Psoas muscle (tissue), 8 donors: ENCODE data around the gene IQSEC1. TPM values are rescaled to one million over a fixed set of nuclear protein-coding genes. Genes with fewer than 3 reads are reported as not detected.
A peak's percentile ranks its signal among the peaks of the same experiment; 100 is the strongest.

Experiments used
- ATAC-seq, 4 donors: fragments of 200-7000 bp; cut with Tn5 transposase; one replicate each; pipeline ENCODE4 v1.9.1; 2020; ENCODE audit warnings: moderate library complexity in 3 of 4, mild to moderate bottlenecking in 2 of 4
- DNase-seq, 2 donors: peaks; one replicate each; pipeline ENCODE4 v3.0.0-alpha.2; 2020
- H3K27ac ChIP-seq: fragments of 200-600 bp; one replicate; pipeline ENCODE4 v1.8.0; 2022
- H3K27me3 ChIP-seq, 3 donors: fragments of 200-600 bp in 1 of 3; one replicate each; pipeline versions ENCODE4 v1.6.1 to v1.8.0; 2013 to 2022; ENCODE audit warnings: low read length in 2 of 3, mild to moderate bottlenecking in 2 of 3, moderate library complexity in 1 of 3; ENCODE audit not compliant: insufficient read depth in 3 of 3
- H3K36me3 ChIP-seq, 2 donors: fragments of 200-600 bp in 1 of 2; one replicate each; pipeline versions ENCODE4 v1.6.1 to v1.8.0; 2013 to 2022; ENCODE audit warnings: low read depth in 1 of 2, mild to moderate bottlenecking in 1 of 2, moderate library complexity in 1 of 2; ENCODE audit not compliant: insufficient read depth in 1 of 2
- H3K4me1 ChIP-seq: fragments of 200-600 bp; one replicate; pipeline ENCODE4 v1.8.0; 2022
- H3K4me3 ChIP-seq: fragments of 200-600 bp; one replicate; pipeline ENCODE4 v1.8.0; 2022; ENCODE audit warnings: mild to moderate bottlenecking
- H3K9me3 ChIP-seq: fragments of 200-600 bp; one replicate; pipeline ENCODE4 v1.8.0; 2022
- WGBS, 3 donors: extraction: QIAGEN DNeasy Blood & Tissue Kit; methylation state at CpG; one replicate each; pipeline versions ENCODE4 v1.1.6 to v1.1.7; 2013; 5-methylcytosine and 5-hydroxymethylcytosine counted together
- intact Hi-C, 2 donors: fragments of 100-400 bp; cut with DNase I; formaldehyde crosslinking; loops; one replicate each; pipeline versions ENCODE4 v1.11.0 to v1.14.2; 2022
- polyA plus RNA-seq, 3 donors: library from polyadenylated mRNA; stranded (reverse); fragments of 200-250 nt; gene quantifications; one replicate each; pipeline ENCODE4 v1.2.3, GENCODE V29; 2013
- total RNA-seq, 4 donors: library from RNA; stranded (reverse); fragmentation: NEBNext Ultra II Directional in 2 of 4; extraction: Animal tissue kit (Norgen Biotek cat#: 25700) in 2 of 4; gene quantifications; one replicate each; pipeline versions ENCODE4 v1.2.1 to v1.2.4, GENCODE V29; 2021 to 2023
- TF ChIP-seq, protein P1 (sequence below): fragments of 200-600 bp; IDR thresholded peaks from one replicate; pipeline ENCODE4 v1.8.0; 2022; ENCODE audit warnings: antibody characterized with exemption
- donor health status: healthy with polysubstance abuse.
- donor health status: DM: no; HTN: no; CAD: no; lungs with moderate emphysema.
- donor health status: Bipolar disorder and iron deficiency.
- donor health status: healthy.
- donor health status: DM: yes; HTN: yes; CAD: no.
- donor health status: DM: no; HTN: no; CAD: no.
- donor health status: DM: no; HTN: no; CAD: no.
- donor health status: DM: yes; HTN: yes; CAD: no.

Gene IQSEC1
- total and polyA plus RNA-seq, 7 donors, result 8.6 to 45.4 (median 28.0) TPM

- TF ChIP-seq, protein P1, sequence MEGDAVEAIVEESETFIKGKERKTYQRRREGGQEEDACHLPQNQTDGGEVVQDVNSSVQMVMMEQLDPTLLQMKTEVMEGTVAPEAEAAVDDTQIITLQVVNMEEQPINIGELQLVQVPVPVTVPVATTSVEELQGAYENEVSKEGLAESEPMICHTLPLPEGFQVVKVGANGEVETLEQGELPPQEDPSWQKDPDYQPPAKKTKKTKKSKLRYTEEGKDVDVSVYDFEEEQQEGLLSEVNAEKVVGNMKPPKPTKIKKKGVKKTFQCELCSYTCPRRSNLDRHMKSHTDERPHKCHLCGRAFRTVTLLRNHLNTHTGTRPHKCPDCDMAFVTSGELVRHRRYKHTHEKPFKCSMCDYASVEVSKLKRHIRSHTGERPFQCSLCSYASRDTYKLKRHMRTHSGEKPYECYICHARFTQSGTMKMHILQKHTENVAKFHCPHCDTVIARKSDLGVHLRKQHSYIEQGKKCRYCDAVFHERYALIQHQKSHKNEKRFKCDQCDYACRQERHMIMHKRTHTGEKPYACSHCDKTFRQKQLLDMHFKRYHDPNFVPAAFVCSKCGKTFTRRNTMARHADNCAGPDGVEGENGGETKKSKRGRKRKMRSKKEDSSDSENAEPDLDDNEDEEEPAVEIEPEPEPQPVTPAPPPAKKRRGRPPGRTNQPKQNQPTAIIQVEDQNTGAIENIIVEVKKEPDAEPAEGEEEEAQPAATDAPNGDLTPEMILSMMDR, result no peak
- Histone ChIP-seq H3K4me3 (no peak overlapping the region), H3K4me1 (peaks cover 34% of the 10 kb centered on the region), H3K27ac (peak overlapping the region; percentile 75), H3K27me3 (no peaks in the 10 kb centered on the region), H3K9me3 (no peaks in the 10 kb centered on the region), H3K36me3 (peaks cover 0 to 84% of the 10 kb centered on the region in 2 donors)
- intact Hi-C loops, result no loop called here
- peak; percentile 68 to 89 (median 78) for ATAC-seq
- peak; percentile 16 to 28 for DNase-seq
- WGBS, 3 donors, result 52 to 66% (median 57%) methylated on average over 7 of the region's 7 CpGs
These were observed 168.3 kb downstream of the IQSEC1 start for GRCh38 chr3:12904951-12905315.

DNA sequence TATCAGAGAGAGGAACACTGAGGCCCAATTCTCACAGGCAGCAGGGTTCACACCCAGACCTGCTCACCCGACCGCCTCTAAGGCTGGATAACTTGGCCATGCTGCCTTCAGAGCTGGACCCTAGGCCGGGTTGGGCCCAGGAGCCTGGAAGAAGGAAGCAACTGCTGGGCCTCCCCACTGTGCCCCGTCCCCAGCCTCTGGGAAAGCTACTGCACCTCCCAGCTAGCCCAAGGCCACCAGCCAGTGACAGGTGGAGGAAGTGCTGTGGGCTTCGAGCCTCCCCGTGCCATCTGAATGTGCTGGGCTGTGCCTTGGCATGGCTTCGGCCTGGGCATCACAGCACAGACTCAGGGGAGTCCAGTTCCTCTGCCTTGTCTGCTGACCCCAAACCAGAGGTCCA is 169.3 kb downstream of the IQSEC1 start:
- WGBS, 3 donors, result 48 to 90% (median 66%) methylated on average over 7 of the region's 7 CpGs
- H3K27me3 ChIP-seq, result no peaks in the 10 kb centered on the region
- ATAC-seq, result peak in 2 of 4 donors; percentile 13 to 28
- peaks cover 34% of the 10 kb centered on the region for H3K4me1 ChIP-seq
- intact Hi-C loops, result no loop called here
- peak overlapping the region; percentile 75 for H3K27ac ChIP-seq
- no peaks in the 10 kb centered on the region for H3K9me3 ChIP-seq
- peak in 1 of 2 donors; percentile 37 for DNase-seq
- TF ChIP-seq, protein P1, result no peak
- no peak overlapping the region for H3K4me3 ChIP-seq
- H3K36me3 ChIP-seq, result peaks cover 0 to 84% of the 10 kb centered on the region in 2 donors

DNA sequence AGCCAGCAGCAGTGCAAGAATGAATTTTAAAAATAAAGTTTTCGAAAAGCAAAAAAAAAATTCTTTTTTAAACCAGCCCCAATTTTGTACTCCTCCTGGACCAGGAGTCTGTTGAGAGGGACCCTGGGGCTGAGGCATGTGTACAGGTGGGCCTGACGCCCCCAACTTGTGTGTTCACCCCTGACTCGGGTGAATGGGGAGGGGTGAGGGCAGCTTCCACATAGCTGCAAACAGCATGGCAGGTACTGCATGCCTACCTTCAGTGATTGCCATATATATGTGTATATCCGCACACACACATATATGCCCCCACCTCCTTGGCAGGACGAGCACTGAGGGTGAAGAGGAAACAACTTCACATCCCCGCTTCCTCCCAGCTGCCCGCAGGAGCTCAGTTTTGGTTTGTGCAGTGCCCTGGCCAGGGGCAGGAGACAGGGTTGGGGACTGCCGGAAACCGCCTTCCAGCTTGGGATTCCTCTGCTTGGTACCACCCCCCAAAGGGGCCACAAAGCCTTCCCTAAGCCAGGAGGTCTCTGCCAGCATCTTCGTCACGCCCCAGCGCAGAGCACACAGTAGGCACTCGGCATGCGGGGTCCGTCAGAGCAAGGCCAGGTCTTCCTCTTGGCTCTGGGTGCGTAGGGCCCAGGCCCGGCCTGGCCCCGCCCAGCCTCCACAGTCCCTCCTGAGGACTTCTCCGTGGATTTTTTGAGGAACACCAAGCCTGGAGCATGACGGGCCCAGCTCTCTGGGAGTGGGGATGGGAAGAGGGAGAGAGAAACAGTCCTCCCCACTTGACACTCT is 170.0 kb downstream of the IQSEC1 start:
- Histone ChIP-seq H3K27ac (no peak overlapping the region), H3K27me3 (no peaks in the 10 kb centered on the region), H3K4me3 (no peak overlapping the region), H3K4me1 (peaks cover 34% of the 10 kb centered on the region), H3K36me3 (peaks cover 0 to 84% of the 10 kb centered on the region in 2 donors), H3K9me3 (no peaks in the 10 kb centered on the region)
- WGBS, 3 donors, result 90 to 91% (median 90%) methylated on average over 20 of the region's 20 CpGs
- TF ChIP-seq, protein P1, result no peak
- DNase-seq (peak; percentile 9 to 27), ATAC-seq (no peak)
- intact Hi-C loops, result no loop called here

DNA sequence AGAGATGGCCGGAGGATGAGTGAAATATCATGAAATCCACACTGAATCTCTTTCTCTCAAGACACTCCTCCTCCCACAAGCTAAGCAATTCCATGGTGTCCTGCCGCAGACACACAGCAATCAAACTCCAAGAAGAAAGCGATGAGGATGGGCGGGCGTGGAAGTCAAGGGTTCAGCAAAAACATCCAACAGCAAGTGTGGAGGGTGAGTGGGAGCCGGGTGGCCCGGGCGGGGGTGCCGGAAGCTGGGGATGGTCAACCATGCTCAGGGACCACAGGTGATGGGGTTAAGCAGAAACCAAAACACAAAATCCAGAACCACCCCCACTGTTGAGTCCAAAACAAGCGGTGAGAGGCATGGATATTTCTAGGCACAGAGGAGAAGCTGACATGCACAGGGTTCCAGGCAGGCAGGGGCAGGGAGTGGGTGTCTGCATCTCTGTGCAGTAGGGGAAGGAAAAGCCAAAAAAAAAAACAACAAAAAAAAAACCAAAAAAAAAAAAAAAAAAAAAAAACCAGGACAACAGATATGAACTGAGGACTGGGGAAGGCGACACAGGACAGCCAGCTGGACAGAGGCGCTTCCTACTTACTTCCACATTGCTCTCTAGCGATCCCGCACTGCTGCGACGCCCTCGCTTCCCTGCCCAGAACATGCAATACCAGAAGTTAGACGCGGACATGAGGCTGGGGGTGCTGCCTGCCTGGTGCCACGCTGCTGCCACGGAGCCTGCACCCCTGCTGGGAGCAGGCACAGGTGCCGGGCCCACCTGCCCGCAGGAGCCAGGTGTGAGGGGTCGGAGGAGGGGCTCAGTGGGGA is 170.8 kb downstream of the IQSEC1 start:
- DNase-seq, result peak; percentile 16 to 55
- intact Hi-C loops, result no loop called here
- no peaks in the 10 kb centered on the region for H3K27me3 ChIP-seq
- H3K36me3 ChIP-seq, result peaks cover 0 to 83% of the 10 kb centered on the region in 2 donors
- H3K4me3 ChIP-seq, result no peak overlapping the region
- H3K9me3 ChIP-seq, result no peaks in the 10 kb centered on the region
- peaks cover 34% of the 10 kb centered on the region for H3K4me1 ChIP-seq
- no peak overlapping the region for H3K27ac ChIP-seq
- ATAC-seq, result no peak
- TF ChIP-seq, protein P1, result no peak
- 90% methylated on average over 24 of the region's 24 CpGs for WGBS, 3 donors
